D721Med (cell line): Measurements from ENCODE around the gene TARBP1.

Experiments
- DNase-seq: peaks from one replicate; pipeline ENCODE4 v3.0.0; 2011; ENCODE audit warnings: low spot score; ENCODE audit not compliant: insufficient read length
- FAIRE-seq: peaks from 2 replicates; lab custom pipeline; 2011; peaks lifted over from hg19 to GRCh38; lab: Jason Lieb, UNC
- CTCF ChIP-seq: IDR thresholded peaks from 2 replicates; pipeline ENCODE4 v1.5.1; 2012; ENCODE audit warnings: mild to moderate bottlenecking, control low read depth; ENCODE audit not compliant: insufficient read depth; ENCODE audit errors: missing control alignments

Gene TARBP1

GRCh38 chr1:234345237-234345636, 133.7 kb downstream of the TARBP1 start:
- no peak for TF ChIP-seq CTCF
- FAIRE-seq = no peak
- DNase-seq = no peak

DNA sequence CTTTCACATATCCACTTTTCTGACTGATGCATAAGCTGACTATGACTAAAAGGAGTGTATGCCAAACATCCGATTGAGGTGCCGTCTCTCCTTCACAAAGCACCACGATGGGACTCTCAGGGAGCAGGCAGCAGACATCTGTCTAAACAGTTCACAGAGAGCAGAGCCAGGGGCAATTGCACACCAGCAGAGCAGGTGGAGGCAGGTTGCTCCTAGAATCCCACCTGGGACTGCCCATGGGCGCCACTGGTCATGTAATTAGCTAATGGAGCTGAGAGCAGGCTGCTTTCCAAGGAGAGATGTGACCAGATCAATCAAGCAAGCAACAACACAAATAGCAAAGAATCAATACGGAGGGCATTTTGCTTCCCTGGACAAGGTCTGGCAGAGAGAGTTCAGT, 136.2 kb downstream of the TARBP1 start:
- TF ChIP-seq CTCF = no peak
- DNase-seq (no peak), FAIRE-seq (no peak)
